GM18870 (cell line): ENCODE results near the gene RCE1.

ENCODE experiments used
- ATAC-seq: cut with Tn5 transposase; IDR thresholded peaks from one replicate; pipeline ENCODE4 v1.9.1; 2021; ENCODE audit warnings: moderate library complexity; ENCODE audit not compliant: unreplicated experiment

The RCE1 gene

DNA sequence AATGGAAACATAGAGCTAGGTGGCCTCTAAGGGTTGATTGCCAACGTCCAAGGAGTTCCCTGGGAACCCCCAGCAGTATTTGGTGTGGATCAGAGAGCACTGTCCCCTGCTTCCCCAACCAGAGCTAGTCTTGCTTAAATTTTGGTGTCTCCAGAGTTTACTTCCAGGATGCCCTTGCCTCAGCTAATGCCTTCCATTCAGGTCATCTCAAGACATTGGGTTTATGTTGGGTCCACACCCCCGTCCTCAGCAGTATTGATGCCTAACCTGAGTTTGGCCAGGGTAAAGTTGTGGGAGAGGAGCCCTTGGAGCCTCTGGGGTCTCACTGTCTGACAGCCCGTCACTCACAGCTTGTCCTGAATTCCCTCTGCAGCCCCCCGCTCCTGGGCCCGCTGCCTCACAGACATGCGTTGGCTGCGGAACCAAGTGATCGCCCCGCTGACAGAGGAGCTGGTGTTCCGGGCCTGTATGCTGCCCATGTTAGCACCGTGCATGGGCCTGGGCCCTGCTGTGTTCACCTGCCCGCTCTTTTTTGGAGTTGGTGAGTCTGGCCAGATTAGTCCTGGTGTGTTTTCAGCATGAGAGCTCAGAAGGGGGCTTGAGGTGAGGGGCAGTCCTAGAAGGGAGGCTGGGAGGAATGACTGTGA, 1.4 kb downstream of the RCE1 start:
- ATAC-seq = no peak

DNA sequence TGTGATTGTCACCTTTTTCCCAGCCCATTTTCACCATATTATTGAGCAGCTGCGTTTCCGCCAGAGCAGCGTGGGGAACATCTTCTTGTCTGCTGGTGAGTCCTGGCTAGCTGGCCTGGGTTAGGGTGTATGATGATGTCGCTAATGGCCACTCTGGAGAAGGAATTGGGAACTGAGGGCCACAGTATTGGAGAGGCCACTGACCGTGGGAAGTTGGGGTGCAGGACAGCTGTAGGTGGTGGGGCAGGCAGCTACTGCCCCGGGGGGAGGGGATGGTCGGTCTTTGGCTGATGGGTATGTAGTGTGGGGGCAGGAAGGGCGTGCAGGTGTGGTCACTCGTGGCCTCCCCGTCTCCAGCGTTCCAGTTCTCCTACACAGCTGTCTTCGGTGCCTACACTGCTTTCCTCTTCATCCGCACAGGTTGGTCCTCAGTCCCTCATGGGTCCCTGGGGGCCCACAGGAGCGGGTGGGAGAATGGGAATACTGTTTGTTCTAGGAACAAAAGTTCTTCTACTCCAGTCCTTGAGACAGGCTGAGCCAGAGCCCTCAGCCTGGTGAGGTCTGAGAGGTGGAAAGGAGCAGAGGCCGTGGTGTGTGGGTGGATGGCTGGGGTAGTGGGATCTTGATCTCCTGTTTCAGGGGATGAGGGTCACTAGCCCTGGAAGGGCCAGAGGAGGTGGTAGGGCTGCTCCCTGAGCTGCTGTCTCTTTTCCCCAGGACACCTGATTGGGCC, 2.1 kb downstream of the RCE1 start:
- ATAC-seq = no peak

DNA sequence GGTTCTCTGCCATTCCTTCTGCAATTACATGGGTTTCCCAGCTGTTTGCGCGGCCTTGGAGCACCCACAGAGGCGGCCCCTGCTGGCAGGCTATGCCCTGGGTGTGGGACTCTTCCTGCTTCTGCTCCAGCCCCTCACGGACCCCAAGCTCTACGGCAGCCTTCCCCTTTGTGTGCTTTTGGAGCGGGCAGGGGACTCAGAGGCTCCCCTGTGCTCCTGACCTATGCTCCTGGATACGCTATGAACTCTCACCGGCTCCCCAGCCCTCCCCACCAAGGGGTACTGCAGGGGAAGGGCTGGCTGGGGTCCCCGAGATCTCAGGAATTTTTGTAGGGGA, 2.6 kb downstream of the RCE1 start:
- ATAC-seq = no peak

DNA sequence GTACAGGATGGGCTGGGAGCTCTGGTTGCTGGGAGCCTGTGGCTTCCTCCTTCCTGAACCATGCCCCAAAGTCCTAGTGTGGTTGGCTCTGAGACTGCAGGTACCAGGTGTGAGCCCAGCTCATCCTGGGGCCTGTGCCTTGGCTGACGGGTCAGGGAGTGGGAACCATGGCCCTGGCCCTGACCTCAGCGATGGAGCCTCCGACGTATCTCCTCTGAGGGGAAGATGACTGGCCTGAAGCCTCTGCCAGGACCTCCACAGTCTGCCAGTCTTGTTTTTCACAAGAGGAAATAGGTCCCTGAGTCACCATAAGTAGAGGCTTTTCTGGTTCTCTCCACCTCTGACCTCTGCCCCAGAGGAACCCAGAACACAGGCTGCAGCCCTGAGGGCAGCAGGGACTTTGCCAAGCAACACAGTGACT, 3.4 kb downstream of the RCE1 start:
- no peak for ATAC-seq

DNA sequence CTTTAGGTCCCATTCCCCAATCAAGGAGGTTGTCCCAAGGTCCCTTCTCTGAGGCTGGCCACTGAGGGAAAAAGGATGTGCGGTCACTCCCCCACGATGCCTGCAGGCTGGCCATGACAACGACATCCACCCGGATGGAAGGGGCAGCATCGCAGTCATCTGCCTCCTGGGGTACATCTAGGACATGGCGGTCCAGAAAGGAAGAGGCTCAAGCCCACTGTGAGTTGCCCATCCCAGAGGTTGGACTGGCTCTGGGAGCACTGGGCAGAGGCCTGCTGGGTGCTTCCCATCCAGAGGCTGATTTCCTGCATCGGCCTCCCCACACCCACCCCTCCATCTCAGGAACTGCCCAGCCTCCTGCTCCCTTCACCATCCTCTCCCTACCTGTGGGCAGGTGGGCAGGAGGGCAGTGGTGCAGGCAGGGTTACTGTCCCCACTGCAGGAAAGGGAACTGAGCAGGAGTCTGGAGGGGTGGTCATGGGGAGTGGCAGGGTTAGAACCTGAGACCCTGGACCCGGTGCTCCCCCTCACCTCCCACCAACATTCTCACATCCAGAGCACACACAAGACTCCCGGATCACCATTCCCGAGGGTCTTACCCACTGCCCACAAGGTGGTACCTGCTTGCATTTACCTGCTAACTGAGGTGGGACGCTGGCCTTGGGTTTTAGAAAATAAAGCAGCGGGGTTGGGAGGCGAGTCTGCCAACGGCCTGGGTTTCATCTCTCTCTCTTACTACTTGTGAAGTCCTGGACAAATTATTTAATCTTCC, 4.4 kb downstream of the RCE1 start:
- no peak for ATAC-seq

DNA sequence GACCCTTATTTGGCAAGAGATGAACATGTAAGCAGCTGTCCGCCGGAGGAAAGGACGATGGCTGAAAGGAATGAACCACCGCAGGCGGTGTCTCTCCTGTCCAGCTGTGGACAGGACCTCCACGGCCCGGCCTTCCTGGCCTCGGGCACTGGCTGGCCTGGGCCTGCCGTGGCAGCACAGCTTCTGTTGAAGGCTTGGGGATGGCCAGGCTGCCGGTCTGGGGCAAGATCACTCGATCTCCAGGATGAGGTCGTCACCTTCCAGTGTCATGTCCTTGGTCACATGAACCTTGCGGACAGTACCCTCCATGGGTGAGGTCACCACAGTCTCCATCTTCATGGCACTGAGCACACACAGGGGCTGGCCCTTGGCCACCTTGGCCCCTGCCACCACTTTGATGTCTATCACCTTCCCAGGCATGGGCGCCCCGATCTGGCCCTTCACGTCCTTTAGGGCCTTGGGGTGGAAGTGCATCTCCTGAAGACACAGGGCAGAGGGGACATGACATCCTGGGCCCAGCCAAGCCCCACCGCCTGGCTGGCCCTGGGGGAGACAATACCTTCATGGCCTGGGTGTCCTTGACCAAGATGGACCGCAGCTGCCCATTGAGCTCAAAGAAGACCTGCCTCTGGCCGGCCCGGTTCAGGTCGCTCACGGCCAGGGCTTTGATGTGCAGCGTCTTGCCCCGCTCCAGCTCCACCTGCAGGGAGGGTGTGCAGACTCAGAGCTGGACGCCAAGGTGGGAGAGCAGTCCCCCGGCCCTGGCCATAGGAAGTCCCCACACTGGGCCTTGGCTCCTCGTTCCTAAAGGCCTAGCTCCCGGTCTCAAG, 5.6 kb downstream of the RCE1 start:
- ATAC-seq = no peak

DNA sequence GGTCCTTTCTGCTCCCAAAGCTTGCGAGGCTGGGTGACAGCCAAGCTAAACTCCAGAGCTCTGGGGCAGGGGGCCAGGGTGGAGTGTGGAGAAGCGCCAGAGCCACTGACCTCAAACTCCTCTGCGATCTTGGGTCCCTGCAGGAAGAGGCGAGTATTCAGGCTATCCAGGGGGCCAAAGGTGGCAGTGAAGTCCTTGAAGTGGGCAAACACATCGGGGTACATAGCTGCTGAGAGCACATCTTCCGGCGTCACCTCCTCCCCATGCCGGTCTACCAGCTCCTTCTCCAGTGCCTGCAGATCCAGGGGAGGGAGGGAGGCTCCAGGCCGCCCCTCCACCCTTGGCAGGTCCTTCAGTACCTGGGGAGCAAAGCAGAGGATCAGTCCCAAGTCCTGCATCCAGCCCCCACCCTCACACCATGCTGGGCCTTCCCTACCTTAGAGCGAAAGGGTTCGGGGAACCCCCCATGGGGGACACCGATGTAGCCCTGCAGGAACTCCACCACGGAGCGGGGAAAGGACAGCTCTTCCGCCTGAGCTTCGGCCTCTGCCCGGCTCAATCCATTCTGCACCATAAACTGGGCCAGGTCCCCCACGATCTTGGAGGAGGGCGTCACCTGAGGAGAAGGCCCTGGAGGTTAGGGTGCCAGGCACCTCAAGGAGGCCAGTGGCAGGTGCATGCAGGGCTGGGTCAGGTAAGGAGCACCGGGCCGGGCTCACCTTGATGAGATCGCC, 6.4 kb downstream of the RCE1 start:
- no peak for ATAC-seq

DNA sequence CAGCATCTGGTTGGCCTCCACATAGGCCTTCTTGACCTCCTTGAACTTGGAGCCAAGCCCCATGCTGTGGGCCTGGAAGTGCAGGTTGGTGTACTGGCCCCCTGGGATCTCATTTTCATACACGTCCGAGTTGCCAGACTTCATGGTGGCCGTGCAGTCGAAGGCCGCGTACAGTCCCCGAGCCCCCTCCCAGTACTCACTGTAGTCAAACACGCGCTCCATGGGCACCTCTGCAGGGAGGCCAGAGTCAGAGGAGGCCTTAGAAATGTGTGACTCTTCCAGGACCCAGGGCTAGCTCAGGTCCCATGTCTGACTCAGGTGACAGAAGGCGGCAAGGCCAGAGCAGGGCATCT, 7.0 kb downstream of the RCE1 start:
- no peak for ATAC-seq

DNA sequence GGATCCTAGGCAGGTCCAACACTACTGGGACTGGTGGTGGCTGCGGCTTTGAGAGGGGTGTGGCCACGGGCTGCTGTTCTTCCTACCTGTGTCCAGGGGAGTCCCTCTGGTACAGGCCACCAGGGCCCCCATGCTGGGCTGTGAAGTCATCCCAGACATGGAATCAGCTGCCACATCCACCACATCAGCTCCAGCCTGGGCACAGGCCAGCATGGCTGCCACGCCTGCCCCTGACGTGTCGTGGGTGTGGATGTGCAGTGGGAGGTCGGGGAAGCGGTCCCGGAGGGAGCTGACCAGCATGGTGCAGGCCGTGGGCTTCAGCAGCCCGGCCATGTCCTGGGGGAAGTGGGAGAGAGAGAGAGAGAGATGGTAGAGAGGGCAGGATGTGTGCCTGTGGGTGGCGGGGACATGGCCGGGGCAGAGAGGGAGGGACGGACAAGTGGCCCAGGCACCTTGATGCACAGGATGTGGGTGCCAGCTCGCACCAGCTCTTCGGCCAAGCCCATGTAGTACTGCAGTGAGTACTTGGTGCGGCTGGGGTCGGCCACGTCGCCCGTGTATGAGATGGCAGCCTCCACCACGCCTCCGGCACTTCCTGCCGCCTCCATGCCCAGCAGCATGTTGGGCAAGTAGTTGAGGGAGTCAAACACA, 7.5 kb downstream of the RCE1 start:
- ATAC-seq = no peak

DNA sequence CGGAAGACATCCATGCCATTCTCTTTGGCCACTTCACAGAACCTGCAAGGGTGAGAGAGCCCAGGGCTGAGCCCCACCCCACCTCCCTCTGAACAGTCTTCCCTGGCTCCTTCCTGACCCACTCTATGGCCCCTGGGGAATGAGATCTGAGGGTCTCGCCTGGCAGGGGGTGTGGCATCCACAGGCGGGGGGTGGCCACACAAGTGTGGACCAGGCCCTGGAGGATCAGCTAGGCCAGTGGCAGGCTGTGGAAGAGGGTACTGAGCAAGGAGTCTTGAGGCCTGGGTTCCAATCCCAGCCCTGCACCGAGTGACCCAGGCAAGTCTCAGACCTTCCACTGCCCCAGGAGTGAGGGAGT, 8.0 kb downstream of the RCE1 start:
- no peak for ATAC-seq

DNA sequence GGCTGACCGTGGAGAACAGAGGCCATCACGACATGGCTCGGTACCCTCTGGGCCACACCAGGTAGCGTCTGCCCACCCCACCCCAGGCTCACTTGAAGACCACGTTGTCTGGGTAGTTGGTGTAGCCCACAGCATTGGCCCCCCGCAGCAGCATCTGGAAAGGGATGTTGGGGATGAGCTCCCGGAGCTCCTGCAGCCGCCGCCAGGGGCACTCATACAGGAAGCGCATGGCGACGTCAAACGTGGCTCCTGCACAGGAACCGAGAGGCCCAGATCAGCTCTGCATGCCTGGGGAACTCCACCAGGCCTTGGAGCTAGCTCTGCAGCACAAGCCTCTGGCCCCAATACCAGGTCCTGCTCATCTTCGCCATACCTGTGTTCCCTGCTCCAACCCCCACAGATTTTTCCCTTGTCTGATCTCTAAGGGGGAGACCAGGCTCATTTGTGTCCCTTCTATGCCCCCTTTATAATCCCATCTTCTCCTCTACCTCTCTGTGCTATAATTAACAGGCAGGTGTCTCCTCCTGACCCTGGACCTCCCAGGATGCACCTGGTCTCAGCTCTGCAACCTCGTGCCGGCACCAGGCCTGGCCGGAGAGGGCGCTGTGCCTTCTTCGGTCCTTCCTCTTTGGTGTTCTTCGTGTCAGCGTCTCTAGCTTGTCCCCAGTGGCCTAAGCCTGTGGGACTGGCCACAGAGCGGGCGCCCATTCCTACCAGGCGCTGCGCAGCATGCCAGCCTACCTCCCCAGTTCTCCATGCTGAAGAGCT, 8.6 kb downstream of the RCE1 start:
- ATAC-seq = no peak

DNA sequence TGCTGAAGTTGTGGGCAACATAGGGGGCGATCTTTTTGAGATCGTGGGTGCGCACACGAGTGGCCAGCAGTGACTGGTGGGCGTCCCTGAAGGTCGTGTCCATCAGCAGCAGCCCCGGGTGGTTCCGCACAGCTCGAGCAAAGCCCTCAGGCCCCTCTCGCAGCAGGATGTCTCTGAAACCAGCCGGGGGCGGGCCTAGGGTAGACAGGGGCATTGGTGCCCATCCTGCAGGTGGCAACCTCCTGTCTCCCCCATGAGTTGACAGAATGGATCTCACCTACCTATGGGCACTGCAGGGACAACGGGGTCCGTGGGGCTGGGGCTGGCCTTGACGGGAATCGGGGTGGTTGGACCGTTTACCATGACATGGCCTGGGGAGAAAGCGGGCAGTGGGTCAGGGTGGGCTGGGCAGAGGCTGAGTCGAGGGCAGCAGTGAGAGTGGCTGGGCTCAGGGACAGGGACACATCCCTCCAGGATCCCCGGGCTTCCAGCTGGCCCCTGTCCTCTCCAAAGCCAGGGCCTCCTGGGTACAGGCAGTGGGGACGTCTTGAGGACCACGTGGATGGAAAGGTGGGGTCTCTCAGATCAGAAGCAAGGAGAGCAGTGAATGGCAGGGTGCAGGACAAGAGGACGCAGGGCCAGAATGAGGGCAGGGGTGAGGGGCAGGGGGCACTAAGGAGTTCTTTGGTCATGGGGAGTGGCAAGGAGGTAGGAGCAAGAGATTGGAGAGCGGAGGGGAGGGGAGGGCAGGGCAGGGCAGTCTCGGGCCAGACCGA, 9.4 kb downstream of the RCE1 start:
- no peak for ATAC-seq

DNA sequence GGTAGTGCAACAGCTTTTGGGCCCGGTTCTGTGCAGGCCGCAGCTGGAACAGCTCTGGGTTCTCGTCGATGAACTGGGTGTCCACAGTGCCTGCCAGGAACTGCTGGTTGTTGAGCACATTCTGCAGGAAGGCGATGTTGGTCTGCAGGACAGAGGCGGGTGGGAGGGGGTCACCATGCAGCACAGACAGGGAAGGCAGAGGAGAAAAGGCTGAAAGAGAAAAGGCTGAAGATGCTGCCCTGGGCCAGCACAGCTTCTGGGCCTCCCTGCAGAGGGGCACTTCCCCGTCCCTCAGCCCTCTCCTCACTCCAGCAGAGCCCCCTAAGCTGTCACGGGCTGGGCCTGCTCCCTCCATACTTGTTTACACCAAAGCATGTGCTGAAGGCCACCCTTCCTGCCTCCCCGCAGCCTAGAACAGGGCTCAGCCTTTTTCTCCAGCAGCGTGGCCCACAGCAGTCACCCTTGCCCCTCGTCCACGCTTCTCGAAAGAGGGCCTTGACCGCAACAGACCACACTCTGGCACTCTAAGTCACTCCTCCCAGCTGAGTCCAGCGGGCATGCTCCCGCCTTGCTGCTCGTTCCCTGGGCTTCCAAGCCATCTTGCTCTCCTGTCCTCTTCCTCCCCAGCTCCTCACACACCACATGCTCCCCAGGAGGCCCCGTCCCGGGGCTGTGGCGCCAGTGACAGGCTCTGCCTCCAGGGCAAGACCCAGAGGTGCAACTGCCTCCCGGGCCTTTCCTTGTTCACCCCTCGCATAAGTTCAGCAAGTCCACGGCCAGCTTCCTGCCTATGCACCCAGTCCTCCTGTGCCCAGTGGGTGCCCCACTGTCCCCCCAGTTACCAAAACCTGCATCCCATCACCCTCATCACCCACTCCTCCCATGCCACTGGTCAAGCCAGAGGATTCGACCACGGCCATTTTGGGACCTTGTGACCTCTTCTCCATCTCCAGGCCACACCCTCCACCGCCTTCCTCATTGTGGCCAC, 10.3 kb downstream of the RCE1 start:
- no peak for ATAC-seq

DNA sequence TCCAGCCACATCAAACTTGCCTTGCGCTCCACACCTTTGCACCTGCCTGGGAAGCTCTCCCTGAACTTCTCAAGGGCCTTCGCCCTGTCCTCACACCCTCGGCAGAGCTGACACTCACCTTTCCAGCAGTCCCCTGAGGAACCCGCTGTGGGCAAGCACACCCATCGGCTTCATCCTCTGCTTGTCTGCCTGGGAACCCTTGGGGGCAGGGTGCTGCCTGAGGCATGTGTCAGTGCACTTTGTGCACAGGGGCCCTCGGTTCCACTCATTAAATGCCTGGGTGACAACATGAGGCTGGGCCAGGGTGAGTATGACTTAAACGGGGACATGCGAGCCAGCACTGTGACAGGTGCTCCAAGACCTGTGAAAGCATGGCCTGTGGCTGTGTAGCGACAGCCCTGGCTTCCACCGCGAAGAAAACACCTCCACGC, 11.0 kb downstream of the RCE1 start:
- ATAC-seq = no peak

DNA sequence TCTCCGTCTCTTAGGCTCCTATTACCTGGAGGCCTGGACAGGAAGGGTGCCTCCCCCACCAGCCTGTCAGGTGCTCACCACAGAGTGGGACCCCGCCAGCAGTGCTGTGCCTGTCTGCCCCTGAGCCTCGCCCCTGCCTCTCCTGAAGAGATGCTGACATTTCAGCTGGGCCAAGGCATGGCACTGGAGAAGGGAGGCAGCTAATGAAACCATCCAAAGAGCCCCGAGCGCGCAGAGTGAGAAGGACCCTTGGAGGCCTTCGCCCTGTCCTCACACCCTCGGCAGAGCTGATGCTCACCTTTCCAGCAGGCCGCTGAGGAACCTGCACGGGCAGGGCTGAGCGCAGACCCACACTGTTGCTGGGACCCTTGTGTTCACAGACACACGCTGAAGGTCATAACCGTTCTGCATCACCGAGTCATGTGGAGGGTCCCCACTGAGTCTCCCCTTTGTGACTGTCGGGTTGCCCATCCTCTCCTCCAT, 11.5 kb downstream of the RCE1 start:
- no peak for ATAC-seq

DNA sequence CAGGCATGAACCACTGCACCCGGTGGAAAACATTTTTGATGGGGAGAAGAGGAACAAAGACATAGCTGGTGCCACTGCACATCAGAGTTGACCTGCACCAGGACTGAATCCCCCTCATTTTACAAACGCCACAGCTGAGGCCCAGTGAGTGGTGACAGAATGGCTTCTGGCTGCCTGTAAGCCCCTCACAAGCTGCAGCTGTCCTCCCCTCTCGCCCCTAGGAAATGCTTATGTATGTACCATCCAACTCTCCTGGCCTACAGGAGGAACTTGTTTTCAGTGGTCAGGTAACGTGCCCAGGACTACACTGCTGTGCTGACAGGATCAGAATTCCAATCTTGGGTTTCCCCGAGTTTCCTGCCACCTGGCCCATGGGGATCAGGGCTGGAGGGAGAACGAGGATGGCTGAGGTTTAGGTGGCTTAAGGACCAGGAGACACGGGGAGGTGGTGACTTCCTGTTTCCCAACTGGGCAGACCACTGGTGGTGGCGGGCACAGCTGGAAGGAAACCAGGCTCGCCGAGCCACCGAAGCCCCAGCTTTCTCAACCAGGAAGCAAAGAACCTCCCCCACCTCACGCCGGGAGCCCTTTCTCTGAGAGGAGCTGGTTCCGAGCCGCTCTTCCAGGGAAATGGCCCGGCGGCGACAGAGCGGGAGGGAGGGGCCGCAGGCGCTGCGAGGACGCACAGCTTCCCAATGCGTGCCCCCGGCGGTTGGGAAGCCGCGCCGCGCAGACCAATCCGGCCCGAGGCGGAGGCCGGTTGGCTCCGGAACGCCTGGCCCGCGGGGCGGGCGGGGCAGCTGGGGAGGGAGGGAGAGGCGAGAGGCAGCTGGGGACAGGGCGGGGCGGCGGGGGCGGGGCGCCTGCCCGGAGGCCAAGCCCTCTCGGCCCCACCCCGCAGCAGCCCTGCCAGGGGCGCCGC, 12.6 kb downstream of the RCE1 start:
- no peak for ATAC-seq
